GM21423 (cell line): ENCODE data around the gene RCAN2.
"Not testable (repeated sequence)": the region's sequence is repeated elsewhere in the genome, so short reads cannot be mapped to it uniquely, and the experiment has no call there.

Experiments used
- ATAC-seq: cut with Tn5 transposase; IDR thresholded peaks from one replicate; pipeline ENCODE4 v1.9.1; 2021; ENCODE audit warnings: mild to moderate bottlenecking, moderate library complexity; ENCODE audit not compliant: unreplicated experiment

Gene RCAN2

DNA sequence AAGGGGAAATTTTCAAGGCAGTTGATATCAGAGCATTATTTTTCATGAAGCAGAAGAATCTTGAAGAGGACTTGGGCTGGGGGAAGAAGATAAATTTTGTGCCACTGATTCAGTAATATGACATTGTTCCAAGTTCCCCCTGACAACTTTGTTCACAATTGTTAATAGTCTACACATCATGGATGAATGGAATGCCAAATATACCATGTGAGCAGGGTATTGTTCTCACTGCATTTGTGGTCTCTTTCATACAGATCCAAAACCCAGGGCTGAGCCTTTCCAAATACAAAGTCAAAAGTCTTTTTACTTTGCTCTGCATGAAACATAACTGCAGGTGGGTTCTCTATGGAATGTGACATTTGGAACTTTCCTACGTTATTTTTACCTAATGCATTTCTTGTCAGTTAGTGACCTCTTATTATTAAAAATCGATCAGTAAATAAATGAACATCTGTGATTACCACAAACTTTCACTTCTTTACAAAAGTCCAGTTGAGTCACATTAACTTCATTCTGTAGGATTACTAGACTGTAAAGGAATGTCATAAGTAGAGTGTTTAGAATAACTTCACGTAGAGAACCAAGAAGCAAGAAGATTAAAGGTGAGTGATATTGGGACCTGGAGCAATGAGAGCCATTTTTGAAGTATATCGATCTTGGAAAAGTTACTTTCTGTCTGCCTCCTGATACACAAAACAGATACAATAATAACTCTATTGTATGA, 100.9 kb downstream of the RCAN2 start:
- no peak for ATAC-seq

DNA sequence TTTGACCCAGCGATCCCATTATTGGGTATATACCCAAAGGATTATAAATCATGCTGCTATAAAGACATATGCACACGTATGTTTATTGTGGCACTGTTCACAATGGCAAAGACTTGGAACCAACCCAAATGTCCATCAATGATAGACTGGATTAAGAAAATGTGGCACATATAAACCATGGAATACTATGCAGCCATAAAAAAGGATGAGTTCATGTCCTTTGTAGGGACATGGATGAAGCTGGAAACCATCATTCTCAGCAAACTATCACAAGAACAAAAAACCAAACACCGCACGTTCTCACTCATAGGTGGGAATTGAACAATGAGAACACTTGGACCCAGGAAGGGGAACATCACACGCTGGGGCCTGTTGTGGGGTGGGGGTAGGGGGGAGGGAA, 103.5 kb downstream of the RCAN2 start:
- not testable (repeated sequence) for ATAC-seq

DNA sequence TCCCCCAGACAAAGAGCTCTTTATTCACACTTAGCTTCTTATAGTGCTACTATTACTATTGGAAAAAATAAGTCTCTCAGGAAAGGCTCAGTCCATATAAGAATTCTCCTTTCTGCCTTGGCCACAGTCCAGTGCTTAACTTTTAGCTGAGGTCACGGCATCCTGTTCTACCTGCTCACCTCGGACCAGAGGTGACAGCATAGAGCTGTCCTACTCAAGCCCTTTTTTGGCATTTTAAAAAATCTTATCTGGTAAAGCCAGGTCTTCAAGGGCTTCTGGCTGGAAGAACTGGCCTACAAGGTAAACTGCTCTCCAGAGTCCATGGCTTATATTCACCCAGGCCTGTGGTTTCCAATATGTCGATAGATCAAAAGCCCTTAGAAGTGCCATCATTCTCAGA, 109.7 kb downstream of the RCAN2 start:
- ATAC-seq = no peak

DNA sequence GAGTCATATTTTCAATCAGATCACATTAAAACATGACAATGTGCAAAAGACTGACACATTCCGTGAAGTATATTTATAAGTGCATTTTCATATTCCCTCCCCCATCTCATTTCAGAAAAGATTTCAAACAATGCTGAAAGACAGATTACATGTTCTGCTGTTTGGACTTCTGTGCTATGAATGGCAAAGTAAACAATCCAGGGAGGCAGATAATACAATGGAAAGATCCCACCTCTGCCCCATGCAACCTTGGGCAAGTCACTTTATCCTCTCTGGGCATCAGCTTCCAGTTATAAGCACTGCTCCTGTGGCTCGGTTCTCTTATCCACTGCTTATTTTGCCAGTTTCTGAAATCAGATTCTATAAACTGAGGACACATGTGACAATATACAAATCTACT, 110.2 kb downstream of the RCAN2 start:
- no peak for ATAC-seq

DNA sequence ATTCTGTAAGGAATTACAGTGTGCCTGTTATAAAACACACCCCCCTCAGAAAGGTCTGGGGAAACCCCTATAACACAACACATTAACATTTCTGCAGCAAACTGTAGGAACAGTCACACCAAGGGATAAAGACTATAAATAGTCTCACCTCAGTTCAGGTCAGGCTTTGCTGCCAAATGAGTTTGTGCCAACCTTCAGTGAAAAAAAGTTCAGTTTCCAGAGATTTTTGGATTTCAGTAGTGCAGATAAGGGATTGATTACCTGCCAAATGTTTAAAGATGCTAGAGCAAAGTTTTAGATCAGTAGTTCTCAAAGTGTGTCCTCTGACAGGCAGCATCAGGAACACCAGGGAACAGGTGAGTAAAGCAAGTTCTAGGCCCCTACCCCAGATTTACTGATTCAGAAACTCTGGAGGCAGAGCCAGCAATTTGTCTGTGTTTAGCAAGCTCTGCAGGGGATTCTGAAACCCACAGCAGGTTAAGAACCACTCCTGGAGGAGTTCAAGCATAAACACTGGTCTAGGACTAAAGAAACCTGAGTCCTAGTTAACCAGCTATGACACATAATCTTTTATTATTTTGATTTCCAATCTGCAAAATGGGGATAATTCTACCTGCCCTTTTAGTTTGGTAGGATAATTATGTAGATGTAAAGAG, 111.0 kb downstream of the RCAN2 start:
- no peak for ATAC-seq

DNA sequence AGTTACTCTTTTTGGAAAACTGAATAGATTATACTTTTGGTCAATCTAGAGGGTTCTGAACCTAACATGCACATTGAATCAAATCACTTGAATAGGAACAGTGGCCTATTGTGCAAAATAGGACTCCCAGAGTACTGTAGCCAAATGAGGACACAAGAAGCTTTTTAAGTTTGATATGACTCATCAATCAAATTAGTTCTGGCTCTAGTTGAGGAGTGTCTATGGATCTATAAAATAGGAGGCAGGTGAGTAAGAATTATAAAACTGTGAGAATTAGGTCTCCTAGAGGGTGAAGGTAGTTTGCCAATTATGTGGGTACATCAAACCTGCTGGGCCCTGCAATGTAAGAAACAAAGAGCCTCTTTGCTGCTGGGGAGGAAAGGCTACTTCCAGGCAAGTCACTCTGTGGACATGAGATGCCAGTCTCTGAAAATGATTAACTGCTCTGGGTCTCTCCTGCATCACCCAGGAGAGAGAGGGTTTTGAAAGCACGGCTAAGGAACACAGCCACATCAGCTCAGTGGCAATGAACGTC, 112.3 kb downstream of the RCAN2 start:
- ATAC-seq = no peak

DNA sequence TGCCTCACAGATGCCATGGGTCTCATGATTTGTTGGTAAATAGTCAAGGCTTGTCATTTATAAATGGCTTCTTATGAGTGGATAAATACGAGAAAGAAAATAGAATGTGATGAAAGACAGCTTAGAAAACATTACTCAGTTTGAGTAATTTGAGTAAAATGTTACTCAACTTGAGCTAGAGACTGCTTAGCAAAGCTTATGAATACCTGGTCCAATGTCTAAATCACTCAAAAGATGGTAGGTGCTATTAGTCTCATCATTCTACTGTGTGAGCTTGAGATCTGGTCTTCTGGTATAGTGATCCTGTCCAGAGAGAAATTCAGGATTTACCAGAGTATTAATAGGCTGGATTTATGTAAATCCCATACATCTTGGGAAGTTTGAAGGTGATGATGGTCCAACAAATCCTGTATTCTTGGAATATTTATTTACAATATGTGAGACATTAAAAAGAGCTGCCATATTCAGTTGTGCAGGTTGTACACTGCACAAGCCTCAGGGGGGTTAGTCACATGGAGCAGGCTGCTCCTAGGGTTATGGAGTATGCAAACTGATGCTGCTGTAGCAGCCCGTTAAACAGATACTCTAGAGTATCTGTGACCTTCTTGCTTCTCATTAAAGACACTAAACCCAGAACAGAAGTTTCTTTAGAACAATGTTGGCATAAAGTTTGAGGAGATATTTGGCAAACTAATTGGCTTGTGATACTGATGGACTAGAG, 112.9 kb downstream of the RCAN2 start:
- ATAC-seq = no peak

DNA sequence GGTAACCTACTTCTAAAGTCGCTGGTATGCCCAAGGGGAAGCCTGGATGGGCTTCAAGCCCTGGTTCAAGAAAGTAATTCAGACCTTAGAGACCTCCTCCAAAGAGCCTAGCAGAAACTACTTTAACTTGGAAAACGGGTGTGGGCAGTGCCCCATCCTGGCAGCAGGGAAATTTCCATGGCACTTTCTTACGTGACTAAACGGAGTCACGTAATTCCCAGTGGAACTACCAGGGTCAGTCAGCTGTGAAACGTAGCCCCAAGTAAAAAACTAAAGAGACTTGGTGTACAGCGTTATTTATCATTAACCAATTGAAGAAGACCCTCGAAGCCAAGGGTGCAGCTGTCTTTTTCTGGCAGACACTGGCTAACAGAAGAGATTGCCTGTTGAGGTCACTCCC, 114.0 kb downstream of the RCAN2 start:
- ATAC-seq = no peak

DNA sequence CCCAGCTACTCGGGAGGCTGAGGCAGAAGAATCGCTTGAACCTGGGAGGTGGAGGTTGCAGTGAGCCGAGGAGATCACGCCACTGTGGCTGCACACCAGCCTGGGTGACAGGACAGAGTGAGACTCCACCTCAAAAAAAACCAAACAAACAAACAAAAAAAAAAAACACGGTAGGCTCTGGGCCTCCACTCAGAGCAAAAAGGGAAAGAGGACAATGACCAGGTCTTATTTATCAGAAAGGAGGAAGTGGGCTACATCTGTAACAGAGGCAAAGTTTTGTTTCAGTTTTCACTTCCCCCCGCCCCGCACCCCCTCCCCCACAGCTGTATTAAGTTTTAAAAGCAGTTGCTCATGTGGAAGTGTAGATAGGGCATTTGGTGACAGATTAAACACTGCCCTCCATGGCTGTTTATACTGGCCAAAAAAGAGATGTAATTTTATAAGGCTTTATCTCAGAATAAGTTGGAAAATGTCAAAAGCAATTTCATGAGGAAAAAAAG, 114.6 kb downstream of the RCAN2 start:
- ATAC-seq = peak; percentile 87

DNA sequence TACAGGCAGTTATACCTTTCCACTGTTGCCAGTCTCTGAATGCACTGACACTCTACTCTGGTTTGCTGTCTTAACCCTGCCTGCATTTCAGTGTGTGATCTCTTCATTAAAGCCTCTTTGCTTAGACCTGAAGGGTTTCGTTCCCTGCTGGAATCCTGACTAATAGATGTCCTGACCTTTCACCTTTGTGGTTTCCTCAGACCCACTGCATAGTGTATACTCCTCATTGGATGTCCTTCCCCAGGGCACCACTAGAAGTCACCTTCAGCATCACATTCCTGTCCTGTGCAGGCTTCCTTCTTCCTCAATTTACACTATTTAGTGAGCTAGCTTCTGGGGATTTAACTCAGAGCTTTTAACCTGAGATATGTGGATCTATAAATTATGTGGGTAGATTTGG, 120.6 kb downstream of the RCAN2 start:
- no peak for ATAC-seq

DNA sequence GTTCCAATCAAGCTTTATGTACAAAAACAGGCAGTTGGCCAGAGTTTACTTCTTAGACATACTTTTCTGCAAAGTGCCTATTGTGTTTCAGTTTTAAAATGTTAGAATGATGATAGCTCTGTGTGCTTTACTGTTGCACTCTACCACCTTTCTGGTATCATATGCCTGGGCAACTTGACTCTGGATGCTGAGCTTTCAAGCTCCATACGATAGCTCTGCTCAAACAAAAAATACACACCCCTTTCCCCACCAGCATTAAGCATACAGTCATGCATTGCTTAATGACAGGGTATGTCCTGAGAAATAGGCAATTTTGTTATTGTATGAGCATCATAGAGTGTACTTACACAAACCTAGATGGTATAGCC, 123.1 kb downstream of the RCAN2 start:
- ATAC-seq = no peak

DNA sequence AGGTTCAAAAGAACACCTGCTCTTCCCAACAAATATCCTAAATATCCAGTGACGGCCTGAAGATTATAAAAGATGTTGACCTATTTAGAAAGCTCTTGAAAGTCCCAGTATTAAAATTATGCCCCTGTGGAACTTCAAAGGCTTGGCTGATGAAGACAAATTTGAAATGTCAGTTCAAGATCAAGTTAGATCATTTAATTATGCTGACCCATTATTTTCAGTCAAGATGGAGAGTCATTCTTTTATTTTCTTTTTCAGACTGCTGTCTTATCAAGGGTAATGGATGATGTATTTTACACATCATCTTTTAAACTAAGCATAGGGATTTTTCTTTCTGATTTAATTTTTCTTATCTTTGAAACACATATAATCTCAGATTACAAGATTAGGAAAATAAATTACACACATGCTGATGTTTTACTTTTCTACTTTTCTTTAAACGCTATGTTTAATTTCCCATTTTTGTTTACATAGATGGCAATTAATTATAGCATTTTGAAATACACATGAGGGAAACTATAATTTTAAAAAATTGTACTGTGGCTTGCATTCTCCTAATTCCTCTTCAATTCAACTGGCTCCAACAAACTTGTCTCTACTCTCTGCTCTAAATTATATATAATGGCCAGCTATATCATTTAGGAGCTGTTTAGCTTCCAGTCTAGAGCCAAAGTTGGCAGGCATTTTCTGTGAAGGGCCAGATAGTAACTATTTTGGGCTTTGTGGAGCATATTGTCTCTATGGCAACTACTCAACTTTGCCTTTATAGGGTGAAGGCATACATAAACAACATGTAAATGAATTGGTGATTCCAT, 123.7 kb downstream of the RCAN2 start:
- ATAC-seq = no peak

DNA sequence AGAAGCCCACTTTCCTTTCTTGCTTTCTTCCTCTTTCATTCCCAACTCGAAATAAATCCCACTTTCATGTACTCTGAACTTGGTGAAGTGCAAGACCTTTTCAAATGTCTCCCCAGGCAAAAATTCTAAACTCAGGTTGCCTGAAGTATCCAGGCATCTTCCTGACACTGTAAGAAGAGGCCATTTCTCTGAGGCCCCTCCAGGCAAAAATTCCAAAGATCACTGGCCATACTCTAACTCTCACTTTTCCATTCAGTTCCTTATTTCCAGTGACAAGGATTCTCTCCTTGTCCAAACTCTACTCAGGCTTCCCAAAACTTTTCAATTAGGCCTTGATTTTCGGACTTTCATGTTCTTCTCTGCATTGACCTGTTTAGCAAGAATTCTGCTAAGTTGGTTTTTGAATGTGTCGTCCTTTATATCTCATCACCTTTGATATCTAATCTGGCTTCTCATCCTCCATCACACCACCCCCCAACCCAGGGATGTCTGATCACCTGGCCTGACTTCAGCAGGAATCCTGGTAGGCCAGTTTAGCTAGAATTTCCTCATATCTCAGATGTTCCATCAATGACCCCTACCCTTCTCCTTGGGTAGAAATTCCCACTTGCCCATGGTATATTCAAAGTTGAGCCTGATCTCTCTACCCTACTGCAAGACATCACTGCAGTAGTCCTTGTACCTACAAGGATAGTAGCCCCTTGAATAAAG, 124.9 kb downstream of the RCAN2 start:
- ATAC-seq = no peak

DNA sequence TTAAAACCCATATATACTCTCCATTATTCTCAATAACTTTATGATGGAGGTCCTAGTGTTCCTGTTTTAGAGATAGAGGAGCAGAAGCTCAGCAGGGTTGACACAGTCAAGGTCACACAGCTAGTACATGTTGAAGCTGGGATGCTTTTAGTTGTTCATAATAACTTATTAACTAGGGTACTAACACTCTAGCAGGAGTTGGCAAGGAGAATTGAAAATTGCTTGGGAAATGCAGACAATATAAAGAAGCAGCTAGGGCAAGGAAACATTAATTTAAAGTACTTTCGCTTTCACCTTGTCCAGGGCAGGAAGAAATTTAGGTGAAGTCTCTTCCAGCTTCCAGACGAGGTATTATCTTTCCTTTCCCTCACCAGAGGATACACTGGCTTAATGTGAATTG, 133.7 kb downstream of the RCAN2 start:
- ATAC-seq = no peak

DNA sequence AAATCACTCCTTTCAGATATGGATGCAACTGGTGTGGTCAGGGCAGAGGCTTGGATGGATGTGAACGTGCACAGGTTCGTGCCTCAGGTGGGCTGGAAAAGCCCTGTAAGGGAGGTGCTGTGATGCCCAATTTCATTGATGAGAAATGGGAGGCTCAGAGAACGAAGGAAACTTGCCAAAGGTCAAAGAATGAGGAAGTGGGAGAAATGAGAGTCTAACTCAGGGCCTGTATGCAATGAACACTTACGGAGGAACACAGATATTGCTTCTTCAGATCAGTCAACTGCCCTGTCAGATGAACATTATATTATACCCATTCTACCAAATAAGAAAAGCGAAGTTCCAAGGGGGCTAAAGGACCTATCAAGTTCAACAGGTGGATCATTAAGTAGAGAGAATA, 134.7 kb downstream of the RCAN2 start:
- no peak for ATAC-seq

DNA sequence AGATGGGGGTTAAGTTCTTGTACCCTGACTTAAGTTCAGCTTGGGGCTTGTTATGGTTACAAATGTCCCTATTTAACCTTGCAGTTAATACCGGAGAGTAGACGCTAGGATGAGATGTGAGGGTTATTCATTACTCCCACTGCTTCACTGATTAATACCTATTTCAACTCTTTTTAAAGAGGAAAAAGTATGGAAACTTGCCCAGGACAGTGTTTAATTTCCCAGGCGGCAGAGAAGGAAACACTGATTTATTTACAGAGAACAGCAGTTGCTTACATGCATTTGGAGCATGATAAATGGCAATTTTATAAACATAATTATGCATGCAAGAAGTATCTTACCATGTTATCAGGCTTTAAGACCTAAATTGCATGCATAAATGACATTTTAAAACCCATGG, 137.7 kb downstream of the RCAN2 start:
- ATAC-seq = no peak

DNA sequence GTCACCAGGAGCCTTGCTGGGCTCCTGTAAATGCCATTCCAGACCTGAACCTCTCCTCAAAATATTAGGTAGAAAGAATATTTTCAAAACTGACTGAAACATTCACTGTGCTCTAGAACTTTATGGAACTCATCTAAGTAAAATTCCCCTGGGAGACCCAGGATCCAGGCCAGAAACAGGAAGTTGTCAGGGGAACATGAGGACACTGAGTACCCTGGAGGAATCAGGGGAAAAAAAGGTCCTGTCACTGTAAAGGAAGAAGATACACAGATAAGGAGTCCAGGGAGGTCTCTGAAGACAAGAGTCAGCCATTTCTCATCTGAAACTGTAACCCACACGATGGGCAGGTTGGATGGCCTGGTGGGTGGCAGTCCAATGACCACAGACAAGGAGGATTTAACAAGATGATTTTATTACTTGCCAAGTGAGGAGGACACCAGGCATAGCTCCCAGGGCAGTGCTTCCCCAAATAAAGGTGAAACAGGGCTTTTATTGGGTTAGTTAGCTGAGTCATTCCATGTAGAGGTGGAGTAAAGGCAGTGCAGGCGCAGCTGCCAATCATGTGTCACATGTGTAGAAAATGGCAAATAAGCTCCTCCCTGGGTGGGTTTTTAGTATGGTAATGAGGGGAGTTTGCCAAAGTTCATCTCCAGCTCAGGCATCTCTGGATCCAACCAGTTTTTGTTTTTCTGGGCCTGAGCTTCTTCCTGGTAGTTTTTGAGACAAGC, 138.5 kb downstream of the RCAN2 start:
- ATAC-seq = no peak

DNA sequence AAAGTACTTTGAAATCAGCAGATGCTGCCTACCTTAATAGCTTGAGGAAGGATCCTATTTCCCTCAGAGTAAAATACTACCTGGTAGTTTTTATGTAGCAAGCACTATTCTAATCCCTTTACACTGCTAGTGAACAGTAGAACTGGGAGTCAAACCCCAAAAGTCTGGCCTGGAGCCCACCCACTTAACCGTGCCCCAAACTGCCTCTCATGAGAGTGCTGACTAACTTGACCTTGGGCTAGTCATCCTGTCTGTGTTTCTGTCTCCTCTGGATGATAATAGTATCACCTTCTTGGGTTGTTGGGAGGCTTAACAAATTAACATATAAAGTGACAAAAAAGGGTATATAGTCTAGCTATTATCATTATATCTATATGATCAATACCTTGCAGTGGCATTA, 140.5 kb downstream of the RCAN2 start:
- ATAC-seq = no peak

DNA sequence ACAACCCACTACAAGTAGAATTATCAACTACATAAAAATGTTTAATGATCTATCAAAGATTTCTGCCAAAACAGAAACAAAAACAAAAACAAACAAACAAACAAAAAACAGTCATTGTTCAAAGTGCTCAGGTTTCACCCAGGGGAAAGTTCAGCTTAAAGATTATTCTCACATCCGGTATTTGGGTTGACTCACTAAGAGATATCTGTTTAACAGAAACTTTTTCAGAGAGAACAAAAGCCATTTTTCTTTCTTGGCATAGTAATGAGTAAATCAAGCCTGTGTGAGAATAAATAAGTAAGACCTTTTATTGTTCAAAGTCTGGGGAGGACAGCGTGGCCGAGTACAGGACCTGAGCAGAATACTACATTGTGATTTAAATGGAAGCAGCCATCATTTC, 143.6 kb downstream of the RCAN2 start:
- no peak for ATAC-seq

DNA sequence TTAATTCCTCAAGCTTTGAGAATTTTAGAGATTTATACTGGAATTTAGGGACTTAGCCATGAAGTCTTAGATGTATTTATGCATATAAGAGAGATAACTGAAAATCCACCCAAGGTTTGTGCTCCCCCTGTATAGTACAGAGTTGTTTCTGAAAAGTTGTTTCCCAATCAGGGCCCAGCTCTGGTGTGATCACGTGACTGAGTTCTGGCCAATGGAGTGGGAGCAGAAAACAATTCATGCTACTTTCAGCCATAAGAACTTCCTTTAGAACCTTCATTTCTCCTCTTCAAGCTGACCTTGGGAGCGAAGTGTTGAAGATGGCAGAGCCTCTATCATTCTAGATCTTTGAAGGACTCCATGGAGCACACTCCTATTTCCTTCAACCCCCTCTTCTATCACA, 151.0 kb downstream of the RCAN2 start:
- ATAC-seq = no peak
